Fibroblast of villous mesenchyme (primary cell): ENCODE measurements around the gene BSDC1. TPM values are rescaled to one million over a fixed set of nuclear protein-coding genes. Genes with fewer than 3 reads are reported as not detected.

Source experiments
- DNase-seq: peaks from one replicate; pipeline ENCODE4 v3.0.0-alpha.2; 2010; ENCODE audit warnings: low read depth
- H3K4me3 ChIP-seq: 2 replicates; pipeline ENCODE4 v1.5.1; 2011; ENCODE audit warnings: low read depth, mild to moderate bottlenecking, low read length
- CTCF ChIP-seq: IDR thresholded peaks from 2 replicates; pipeline ENCODE4 v1.5.1; 2012; ENCODE audit warnings: low read depth, mild to moderate bottlenecking, low read length; ENCODE audit not compliant: insufficient read depth
- total RNA-seq: library from RNA; depleted of rRNA; stranded (reverse); fragments of >200 nt; gene quantifications from 2 replicates; pipeline ENCODE4 v1.2.3, GENCODE V29; 2012

BSDC1 gene
- total RNA-seq, 1 donor, result 76.4 TPM

GRCh38 chr1:32341971-32342370 lies 52.3 kb downstream of the BSDC1 start:
- TF ChIP-seq CTCF, result no peak

GRCh38 chr1:32341186-32341757 lies 53.0 kb downstream of the BSDC1 start:
- no peak for TF ChIP-seq CTCF
- DNase-seq, result no peak
- H3K4me3 ChIP-seq, result no peak overlapping the region

More at GRCh38 chr1:32341971-32342370, 52.3 kb downstream of the BSDC1 start:
- no peak overlapping the region for H3K4me3 ChIP-seq
- DNase-seq, result no peak

GRCh38 chr1:32339363-32339978 lies 54.8 kb downstream of the BSDC1 start:
- H3K4me3 ChIP-seq, result no peak overlapping the region
- peak; percentile 43 for DNase-seq
- TF ChIP-seq CTCF, result no peak

- H3K4me3 ChIP-seq, result no peak overlapping the region
- no peak for TF ChIP-seq CTCF
- DNase-seq, result no peak
Observed at GRCh38 chr1:32338637-32339145, 55.5 kb downstream of the BSDC1 start.

- no peak for DNase-seq
- H3K4me3 ChIP-seq, result no peak overlapping the region
- no peak for TF ChIP-seq CTCF
Observed at GRCh38 chr1:32337855-32338636, 56.2 kb downstream of the BSDC1 start.

- no peak overlapping the region for H3K4me3 ChIP-seq
- no peak for DNase-seq
- no peak for TF ChIP-seq CTCF
Observed at GRCh38 chr1:32336963-32337675, 57.1 kb downstream of the BSDC1 start.
